Mucosa of descending colon (tissue), 3 donors: ENCODE results near the gene RPH3AL. TPM values are rescaled to one million over a fixed set of nuclear protein-coding genes. Genes with fewer than 3 reads are reported as not detected.
A peak's percentile ranks its signal among the peaks of the same experiment; 100 is the strongest.

ENCODE experiments used
- ATAC-seq: fragments of 200-7000 bp; cut with Tn5 transposase; one replicate; pipeline ENCODE4 v1.9.1; 2020; ENCODE audit warnings: mild to moderate bottlenecking, moderate library complexity
- DNase-seq, 3 donors: peaks; one replicate each; pipeline ENCODE4 v3.0.0-alpha.2; 2020
- H3K36me3 ChIP-seq: fragments of 200-600 bp; one replicate; pipeline ENCODE4 v1.8.0; 2021; ENCODE audit warnings: low read depth, mild to moderate bottlenecking
- H3K4me1 ChIP-seq: fragments of 200-600 bp; one replicate; pipeline ENCODE4 v1.8.0; 2021; ENCODE audit warnings: low read depth, mild to moderate bottlenecking
- H3K4me3 ChIP-seq: fragments of 200-600 bp; one replicate; pipeline ENCODE4 v1.8.0; 2021; ENCODE audit warnings: mild to moderate bottlenecking
- H3K9me3 ChIP-seq: fragments of 200-600 bp; one replicate; pipeline ENCODE4 v1.8.0; 2021; ENCODE audit warnings: mild to moderate bottlenecking
- CTCF ChIP-seq: fragments of 200-600 bp; IDR thresholded peaks from one replicate; pipeline ENCODE4 v1.8.0; 2022; ENCODE audit warnings: antibody characterized with exemption, mild to moderate bottlenecking
- intact Hi-C, 2 donors: fragments of 100-400 bp; cut with DNase I in 1 of 2; cut with micrococcal nuclease in 1 of 2; formaldehyde crosslinking; loops; one replicate each; pipeline versions ENCODE4 v1.11.0 to v1.11.1; 2022; cut with DNase I, micrococcal nuclease
- total RNA-seq, 3 donors: library from RNA; stranded (reverse); fragmentation: NEBNext Ultra II Directional in 2 of 3; extraction: Animal tissue kit (Norgen Biotek cat#: 25700) in 2 of 3; gene quantifications; one replicate each; pipeline versions ENCODE4 v1.2.1 to v1.2.4, GENCODE V29; 2021 to 2023
- donor health status: DM: no; HTN: no; CAD: no; lungs with moderate emphysema.
- donor health status: DM: no; HTN: no; CAD: no.
- donor health status: DM: no; HTN: yes; CAD: no.

The RPH3AL gene
- total RNA-seq, 3 donors from 2014 or later: 24.0 to 44.1 (median 36.7) TPM

GRCh38 chr17:258906-259305 is 93.7 kb downstream of the RPH3AL start:
- H3K4me1 ChIP-seq: no peaks in the 10 kb centered on the region
- intact Hi-C loops: no loop called here
- TF ChIP-seq CTCF: no peak
- no peak overlapping the region for H3K4me3 ChIP-seq
- H3K9me3 ChIP-seq: no peaks in the 10 kb centered on the region
- H3K36me3 ChIP-seq: no peaks in the 10 kb centered on the region
- DNase-seq (peak in 1 of 3 donors; percentile 28), ATAC-seq (no peak)

- no peak for TF ChIP-seq CTCF
- no peaks in the 10 kb centered on the region for H3K36me3 ChIP-seq
- peak in 1 of 3 donors; percentile 22 for DNase-seq
- H3K4me1 ChIP-seq: no peaks in the 10 kb centered on the region
- no peaks in the 10 kb centered on the region for H3K9me3 ChIP-seq
- H3K4me3 ChIP-seq: no peak overlapping the region
- no peak for ATAC-seq
- intact Hi-C loops: no loop called here
Measured at GRCh38 chr17:258045-258734, 94.4 kb downstream of the RPH3AL start.

- Histone ChIP-seq H3K36me3 (no peaks in the 10 kb centered on the region), H3K9me3 (no peaks in the 10 kb centered on the region), H3K4me1 (no peaks in the 10 kb centered on the region), H3K4me3 (no peak overlapping the region)
- ATAC-seq (no peak), DNase-seq (no peak)
- TF ChIP-seq CTCF: no peak
- intact Hi-C loops: no loop called here
Measured at GRCh38 chr17:253091-253846, 99.3 kb downstream of the RPH3AL start.

GRCh38 chr17:252456-252855 is 100.2 kb downstream of the RPH3AL start:
- DNase-seq (no peak), ATAC-seq (no peak)
- TF ChIP-seq CTCF: no peak
- no peak overlapping the region for H3K4me3 ChIP-seq
- no peaks in the 10 kb centered on the region for H3K9me3 ChIP-seq
- H3K36me3 ChIP-seq: no peaks in the 10 kb centered on the region
- H3K4me1 ChIP-seq: no peaks in the 10 kb centered on the region
- intact Hi-C loops: no loop called here

GRCh38 chr17:251531-251930 is 101.1 kb downstream of the RPH3AL start:
- DNase-seq (peak in 2 of 3 donors; percentile 11 to 24), ATAC-seq (no peak)
- Histone ChIP-seq H3K36me3 (no peaks in the 10 kb centered on the region), H3K4me3 (no peak overlapping the region), H3K9me3 (no peaks in the 10 kb centered on the region), H3K4me1 (peaks cover 3% of the 10 kb centered on the region)
- no peak for TF ChIP-seq CTCF
- intact Hi-C loops: no loop called here
